NCI-H2081 (cell line): Measurements from ENCODE around the gene CEP72.
"Not testable (repeated sequence)": the region's sequence is repeated elsewhere in the genome, so short reads cannot be mapped to it uniquely, and the experiment has no call there.

ENCODE experiments used
- DNase-seq, 2 experiments: peaks; one replicate each; lab custom pipeline; 2025; lab: John Stamatoyannopoulos, UW

CEP72 gene

DNA sequence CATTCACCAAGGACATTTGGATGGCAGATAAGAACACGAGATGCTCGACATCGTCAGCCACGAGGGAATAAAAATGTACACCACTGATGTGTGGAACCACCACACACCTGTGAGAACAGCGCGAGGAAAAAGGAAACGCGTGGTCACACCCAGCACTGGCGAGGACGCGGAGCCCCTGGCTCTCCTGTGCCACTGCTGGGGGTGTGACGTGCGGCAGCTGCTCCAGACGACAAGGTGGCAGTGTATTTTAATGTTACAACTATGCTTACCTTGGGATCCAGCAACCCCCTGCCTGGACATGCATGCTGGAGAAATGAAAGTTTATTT lies 13.6 kb upstream of the CEP72 start:
- no peak for DNase-seq

DNA sequence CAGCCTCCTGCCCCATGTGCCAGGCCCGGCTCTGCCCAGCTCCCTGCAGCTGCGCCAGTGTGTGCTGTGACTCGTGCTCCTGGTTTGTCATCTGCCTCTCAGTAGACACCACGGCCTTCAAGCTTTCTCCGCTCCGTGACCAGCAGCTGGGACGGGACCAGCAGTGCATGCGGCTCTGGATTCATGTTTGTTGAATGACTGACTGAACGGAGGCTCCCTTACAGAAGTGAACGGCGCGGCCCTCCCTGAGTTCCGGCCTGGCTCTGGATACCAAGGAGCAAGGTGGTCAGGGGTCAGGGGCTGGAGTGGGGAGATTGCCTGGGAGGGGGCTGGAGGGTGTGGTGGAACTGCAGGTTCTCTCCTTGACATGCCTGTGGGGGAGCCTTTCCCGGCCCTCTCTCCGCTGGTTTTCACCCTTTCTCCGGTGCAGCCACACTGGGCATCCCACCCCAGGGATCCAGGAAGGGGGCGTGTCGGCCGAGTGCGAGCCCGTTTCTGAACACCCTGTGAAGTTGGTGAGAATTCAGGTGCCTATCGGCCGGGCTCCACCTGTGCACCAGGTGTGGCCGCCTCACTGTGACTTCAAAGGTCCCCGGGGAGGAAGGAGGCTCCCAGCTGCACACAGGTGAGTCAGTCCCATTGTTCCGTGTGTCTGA lies 11.1 kb upstream of the CEP72 start:
- peak; percentile 36 to 44 for DNase-seq

DNA sequence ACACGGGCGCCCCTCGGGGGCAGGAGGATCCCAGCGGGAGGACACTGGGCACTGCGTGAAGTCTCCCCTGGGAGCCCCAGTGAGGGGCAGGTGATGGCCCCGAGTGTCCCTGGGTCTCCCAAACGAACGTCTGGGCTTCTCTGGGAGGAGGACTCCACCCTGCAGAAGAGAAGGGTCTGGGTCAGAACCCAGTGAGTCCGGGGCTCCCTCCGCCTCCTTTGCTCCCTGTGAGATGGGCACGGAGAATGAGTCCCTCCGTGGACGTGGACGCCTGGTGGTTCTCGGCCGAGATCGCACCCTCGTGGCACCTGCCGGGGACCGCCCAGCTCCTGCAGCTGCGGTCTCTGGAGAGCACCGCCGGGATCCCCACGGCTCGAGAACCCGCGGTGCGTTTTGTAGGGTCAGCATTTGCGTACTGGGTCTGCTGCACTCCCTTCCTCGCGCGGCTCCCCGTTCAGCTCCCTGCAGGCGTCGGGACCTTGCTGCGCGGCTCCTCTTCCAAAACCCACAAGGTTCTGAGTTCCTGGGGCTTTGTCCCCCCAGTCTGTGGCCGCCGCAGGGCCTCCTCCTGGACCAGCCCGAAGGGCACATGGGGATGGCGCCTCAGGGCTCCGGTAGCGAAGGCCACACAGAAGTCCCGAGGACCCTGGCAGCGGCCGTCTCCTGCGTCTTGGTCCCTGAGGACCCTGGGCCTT lies 10.2 kb upstream of the CEP72 start:
- no peak for DNase-seq

DNA sequence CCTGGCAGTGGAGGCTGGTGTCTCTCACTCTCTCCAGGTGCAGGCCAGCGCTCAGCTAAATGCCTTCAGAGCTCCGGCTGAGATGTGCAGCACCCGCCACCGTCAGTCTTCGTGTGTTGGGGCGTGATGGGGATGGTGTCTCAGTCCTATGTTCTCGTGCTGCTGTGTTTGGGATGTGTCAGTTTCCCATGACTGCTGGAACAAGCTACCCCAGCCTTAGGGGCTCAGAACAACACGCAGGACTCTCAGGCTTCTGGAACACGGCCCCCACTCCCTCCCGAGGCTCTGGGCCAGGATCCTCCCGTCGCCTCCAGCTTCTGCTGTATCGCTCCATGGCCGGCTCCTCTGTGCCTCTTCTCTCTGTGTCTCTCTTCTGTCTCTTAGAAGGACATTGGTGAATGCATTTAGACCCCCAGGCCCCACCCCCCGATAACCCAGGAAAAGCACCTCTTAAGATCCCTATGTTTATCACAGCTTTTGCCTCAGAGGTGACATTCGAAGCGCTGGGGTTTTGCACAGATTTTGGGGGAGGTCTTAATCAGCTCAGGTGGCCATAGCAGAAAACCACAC lies 9.6 kb upstream of the CEP72 start:
- no peak for DNase-seq

DNA sequence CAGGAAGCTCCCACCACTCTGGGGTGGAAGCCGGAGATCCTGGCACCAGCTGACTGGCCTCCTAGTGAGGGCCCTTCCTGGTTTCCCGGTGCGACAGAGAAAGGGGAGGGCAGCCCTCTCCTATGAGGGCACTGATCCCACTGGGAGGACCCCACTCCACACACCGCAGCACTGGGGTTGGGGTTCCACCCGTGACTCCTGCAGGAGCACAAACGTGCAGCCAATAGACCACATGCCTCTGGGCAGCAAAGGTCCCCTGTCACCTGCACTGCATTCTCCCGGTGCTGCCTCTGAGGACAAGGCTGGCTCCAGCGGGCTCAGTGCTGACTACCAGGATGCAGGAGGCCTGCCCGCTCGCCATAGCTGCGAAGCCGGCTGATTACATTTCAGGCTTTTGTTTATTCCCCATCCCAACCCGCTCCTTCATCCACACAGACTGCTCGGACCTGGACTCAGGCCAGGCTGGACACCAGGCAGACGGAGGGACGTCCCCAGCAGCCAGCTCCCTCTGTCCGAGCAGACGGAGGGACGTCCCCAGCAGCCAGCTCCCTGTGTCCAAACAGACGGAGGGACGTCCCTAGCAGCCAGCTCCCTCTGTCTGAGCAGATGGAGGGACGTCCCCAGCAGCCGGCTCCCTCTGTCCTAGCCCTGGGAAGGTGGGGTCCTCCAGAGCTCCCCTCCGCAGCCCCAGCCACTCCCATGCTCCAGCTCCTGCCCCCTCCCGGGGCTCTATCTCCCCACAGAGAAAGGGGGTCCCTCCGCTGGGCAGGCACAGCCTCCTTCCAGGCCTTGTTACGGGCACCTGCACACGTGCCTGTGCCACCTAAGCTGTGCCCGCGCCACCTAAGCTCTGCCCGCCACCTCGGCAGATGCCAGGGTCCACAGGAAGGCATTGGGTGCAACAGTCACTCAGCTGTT lies 8.8 kb upstream of the CEP72 start:
- no peak for DNase-seq

DNA sequence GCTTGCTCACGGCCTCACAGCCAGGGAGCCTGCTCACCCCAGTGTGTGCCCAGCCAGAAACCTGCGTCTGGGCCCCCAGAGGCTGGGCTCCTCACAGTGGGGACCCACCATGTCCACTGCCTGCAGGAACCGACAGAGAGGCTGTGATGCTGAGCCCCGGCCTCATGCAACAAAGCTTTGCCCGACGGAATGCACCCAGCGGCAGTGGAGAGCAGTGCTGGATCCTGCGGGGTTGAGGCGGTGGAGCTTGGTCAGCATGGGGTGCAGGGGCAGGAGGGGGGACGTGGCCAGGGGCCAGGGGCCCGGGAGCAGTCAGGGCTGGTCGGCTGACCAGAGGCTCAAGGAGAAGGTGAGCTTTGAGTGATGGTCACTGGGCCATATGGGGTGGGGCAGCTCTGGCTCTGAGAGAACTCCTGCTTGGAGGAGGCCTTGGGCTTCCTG lies 7.7 kb upstream of the CEP72 start:
- no peak for DNase-seq

DNA sequence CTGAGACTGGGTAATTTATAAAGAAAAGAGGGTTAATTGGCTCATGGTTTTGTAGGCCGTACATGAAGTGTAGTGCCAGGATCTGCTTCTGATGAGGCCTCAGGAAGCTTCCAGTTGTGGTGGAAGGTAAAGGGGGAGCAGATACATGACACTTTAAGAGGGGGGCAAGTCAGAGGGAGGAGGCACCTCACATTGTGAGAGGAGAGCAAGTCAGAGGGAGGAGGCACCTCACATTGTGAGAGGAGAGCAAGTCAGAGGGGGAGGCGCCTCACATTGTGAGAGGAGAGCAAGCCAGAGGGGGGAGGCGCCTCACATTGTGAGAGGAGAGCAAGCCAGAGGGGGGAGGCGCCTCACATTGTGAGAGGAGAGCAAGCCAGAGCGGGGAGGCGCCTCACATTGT lies 7.0 kb upstream of the CEP72 start:
- DNase-seq, result not testable (repeated sequence)

DNA sequence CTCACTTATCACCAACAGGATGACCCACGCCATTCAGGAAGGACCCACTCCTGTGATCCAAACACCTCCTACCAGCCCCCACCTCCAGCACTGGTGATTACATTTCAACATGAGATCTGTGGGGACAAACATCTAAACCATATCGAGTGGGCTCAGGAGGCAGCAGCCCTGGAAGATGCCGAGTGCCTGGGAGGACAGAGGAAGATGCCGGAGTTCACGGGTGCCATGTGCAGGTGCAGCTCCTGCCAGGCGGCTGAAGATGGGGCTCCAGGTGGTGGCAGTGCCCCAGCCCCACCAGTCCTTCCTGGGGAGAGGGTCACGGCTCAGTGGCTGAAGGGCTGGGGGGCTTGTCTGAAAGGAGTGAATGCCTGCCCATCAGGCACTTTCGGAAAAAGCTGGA lies 6.1 kb upstream of the CEP72 start:
- no peak for DNase-seq

DNA sequence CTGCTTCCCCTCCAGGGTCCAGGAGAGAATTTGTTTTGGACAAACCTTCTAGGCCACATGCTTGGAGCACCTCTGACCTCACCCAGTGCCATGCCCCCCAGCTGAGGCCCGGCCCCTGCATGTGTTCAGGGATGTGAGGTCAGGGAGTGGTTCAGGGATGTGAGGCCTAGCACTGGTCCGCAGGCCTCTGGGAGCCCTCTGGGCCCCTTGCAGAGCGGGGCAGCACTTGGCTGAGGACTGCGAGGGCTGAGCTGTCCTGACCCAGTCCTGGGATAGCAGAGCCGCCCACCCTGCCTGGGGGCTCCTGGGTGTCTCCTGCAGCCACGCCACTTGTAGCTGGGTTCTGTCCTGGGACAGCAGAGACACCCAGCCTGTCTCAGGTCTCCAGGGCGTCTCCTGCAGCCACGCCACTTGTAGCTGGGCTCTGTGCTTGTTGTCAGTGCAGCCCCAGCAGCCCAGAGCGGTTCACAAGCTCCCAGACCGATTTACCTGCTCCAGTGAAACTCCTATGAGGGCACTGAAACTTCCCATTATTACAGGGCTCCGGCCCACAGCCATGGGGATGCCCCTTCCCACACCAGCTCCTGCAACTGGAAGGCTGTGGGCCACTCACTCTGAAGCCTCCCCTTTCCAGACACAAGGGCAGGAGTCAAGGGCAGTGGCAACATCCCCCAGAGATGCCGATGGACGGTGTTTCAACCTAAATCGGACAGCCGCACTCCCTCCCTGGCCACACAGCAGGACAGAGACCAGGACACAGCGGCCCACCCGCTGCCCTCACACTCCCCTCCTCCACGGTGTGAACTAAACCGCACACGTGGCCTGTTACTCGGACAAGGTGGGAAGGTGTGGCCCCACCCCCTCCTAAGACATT lies 5.4 kb upstream of the CEP72 start:
- DNase-seq, result no peak

DNA sequence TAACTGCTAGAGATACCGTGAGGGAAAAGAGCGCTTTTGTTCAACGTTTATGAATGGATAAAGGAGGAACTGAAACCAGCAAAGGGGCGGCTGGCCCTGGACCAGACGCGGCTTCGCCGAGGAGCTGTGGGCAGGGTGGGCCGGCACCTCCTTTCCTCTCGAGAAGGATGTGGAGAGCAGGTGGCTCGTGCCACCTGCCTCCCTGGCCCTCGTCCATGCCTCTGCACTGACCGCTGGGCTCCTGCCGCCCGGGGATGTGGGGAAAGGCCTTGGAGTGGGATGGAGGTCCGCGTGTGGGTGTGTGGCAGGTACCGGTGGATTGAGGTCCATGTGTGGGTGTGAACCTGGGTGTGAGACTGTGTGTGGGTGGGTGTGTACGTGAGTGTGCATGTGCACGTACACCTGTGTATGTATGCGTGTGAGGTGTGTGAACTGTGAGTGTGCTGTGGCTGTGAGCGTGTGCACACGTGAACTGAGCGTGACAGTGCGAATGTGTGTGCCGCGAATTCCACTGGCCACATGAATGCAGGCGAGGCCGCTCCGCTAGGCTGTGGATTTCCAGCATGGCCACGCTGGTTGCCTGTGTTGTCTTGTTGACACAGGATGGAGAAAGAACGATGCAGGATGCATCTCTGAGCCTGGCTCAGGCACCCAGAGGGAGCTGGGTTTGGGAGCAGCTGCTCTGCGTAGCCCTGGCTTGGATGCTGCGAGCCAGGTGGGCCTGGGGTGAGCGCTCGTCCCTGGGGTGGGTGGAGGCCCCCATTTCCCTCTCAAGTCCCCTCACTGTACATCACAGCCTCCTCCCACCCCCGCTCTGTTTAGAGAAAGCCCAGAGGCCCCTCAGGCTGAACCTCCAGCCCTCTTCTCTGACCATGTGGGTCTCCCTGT lies 4.4 kb upstream of the CEP72 start:
- DNase-seq, result no peak

DNA sequence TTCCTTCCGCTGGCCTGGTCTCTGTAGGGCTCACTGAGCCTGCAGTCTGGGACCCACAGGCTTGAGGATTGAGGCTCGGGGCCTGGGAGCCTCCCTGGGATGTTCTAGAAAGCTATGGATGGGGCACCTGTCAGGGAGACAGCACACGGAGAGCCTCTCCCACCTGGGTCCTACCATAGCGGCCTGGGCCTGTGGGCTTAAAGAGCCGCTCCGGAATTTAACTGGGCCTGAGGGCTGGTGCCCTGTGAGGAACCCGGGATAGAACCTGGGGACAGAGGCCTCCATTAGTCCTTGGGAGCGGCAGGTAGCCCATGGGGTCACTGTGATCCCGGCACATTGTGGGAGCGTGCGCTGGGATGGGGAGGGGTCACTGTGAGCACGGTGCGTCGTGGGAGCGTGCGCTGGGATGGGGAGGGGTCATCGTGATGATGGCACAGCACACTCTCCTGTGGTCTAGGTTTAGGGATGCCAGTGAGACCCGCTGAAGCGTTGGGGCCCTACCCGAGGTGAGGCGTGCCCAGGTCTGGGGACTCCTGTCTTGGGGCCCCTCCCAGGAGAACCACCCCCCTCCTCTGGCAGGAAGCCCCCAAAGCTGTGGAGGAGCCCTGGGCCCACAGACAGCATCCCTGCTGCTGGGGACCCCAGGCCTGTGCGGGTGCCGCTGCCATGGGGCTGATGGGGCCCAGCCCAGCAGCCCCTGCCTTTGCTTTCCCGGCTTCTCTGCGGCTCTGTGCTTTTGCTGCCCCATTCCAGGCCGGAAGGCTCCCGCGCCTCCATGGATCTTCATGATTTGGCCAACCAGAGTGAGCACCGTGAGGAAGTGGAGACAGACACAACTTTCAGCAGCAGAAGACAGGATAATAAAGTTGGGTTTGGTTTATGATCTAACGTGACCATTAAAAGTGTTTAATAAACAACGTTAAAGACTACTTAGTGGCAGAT lies 3.4 kb upstream of the CEP72 start:
- DNase-seq, result no peak

DNA sequence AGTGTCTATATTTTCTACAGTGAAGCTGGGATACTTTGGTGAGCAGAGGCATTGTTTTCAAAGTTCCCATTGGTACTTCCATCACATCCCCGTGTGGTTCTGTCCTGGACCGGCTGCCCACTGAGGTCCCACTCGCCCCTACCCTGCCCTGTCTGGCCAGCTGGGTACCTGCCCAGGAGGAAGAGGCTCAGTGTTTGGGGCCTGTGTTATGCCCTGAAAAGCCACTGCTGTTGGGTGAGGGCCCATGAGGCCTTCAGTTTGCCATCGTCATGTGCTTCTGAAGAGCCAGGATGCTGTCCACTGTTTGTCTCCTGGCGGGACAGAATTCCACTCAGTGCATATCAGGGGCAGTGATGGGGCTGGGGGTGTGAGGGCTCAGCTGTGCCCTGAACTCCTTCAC lies 2.6 kb upstream of the CEP72 start:
- DNase-seq, result no peak

DNA sequence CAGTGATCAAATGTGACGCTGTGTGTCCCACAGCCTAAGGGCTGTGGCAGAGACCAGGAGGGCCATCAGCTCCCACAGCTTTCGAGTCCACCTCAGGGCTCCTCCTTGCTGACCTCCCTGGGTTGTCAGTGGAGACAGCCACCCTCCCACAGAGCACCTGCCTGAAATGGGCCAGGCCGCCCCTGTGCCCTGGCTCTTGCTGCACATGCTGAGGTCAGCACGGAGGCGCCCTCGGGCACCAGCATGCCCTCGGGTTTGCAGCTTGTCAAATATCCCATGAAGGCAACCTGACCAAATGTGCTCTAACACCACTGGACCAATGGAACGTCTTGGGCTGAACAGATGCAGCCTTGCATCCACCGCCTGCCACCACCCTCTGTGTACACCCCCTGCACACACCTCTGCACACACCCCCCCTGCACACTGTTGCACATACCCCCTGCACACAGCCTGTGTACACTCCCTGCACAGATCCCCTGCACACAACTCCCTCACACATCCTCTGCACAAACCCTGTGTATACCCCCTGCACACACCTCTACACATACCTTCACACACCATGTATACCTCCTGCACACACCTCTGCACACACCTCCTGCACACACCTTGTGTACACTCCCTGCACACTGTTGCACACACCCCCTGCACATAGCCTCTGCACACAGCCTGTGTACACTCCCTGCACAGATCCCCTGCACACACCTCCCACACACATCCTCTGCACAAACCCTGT lies 2.0 kb upstream of the CEP72 start:
- DNase-seq, result no peak

DNA sequence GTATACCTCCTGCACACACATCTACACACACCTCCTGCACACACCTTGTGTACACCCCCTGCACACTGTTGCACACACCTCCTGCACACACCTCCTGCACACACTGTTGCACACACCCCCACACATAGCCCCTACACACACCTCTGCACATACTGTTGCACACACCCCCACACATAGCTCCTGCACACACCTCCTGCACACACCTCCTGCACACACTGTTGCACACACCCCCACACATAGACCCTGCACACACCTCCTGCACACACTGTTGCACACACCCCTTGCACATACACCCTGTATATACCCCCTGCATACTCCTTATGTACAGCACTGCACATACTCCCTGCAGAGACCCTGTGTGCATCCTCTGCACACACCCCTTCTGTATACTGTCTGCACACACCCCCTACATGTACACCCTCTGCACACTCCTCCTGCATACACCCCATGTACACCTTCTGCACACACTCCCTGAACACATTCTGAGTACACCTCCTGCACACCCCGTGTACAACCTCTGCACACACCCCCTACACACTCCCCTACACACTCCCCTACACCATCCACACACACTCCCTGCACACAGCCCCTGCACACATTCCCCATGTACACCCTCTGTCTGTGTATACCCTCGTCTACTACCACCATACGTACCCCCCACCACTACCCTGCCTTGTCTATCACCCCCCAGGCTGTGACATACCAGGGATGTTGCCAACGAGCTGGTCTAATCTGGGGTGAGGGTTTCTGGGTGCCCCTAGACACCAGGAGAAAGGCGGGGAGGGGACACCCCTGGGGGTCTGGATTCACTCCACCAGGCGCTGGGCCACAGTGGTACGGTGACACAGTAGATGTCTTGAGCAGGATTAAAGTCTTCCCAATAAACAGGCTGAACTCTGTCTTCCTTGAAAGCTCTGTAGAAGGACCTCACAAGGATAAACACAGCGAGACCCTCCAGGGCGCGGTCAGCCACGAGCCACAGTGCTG lies 1.1 kb upstream of the CEP72 start:
- no peak for DNase-seq

DNA sequence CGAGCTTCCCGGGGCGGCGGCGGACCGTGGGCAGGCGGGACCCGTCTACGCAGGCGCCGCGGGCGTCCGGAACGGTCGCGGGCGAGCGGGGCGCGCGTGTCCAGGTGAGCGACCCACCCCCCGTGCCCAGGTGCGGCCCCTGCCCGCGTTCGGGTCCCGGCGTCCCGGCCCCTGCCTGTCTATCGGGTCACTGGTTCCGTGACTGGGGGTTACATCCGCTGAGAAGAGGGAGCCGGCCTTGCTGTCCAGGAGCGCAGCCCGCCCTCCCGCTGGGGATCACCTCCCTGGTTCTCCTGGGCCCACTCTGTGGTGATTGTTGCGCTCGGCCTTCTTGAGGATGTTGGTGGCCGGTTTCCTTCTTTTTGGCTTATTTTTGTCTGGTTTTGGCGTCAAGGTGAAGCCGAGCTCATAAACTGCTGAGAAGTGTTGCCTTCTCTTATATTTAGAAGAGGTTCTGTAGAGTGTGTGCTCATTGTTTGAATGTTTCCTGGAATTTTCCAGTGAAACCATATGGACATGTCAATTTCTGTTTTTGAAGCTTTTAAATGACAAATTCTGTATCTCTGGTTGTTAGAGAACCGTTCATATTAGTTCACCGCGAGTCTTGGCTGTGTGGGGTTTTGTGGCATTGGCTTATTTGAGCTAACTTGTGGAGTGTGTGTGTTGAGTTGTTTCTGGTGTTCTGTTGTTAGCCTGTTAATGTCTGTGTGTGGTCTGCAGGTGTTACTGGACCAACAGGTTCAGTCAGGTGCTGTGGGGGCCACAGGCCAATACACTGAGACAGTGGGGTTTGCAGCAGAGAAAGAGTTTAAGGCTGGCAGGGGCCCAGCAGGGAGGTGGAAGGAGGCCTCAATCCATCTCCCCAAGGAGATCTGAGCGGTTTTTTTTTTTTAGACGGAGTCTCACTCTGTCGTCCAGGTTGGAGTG lies 621 bp downstream of the CEP72 start:
- DNase-seq, result peak in 1 of 2 experiments; percentile 67

DNA sequence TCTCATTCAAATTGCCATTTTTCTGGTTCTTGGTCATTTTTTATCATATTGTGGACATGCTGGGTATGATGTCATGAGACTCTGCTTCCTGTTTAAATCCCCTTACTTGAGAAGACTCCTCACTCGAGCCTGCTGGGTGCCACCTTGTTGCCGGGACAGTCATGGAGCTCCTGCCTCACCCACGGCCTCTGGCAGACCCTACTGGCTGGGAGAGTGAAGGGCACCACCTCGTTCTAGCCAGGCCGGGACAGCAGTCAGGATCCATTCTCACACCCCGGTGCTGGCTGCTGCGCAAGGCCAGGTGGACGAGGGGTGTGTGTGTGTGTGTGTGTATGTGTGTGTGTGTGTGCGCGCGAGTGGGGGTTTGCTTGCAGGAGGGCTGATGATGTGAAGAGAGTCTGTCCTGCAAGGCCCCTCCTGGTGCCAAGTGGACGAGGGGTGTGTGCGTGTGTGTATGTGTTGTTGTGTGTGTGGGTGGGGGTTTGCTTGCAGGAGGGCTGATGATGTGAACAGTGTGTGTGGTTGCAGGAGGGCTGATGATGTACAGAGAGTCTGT lies 4.4 kb downstream of the CEP72 start:
- no peak for DNase-seq
